Testis (tissue), 2 donors: ENCODE measurements around the gene C1orf141.

Source experiments
- POLR2A ChIP-seq: fragments of 450-650 bp; IDR thresholded peaks from one replicate; pipeline ENCODE4 v1.6.1; 2017; ENCODE audit warnings: antibody characterized with exemption, mild to moderate bottlenecking, moderate library complexity
- TF ChIP-seq, protein P1 (sequence below), 3 experiments: fragments of 450-650 bp in 2 of 3; fragments of 200-600 bp in 1 of 3; sonication (generic) in 1 of 3; IDR thresholded peaks; one replicate each; pipeline ENCODE4 v1.5.1; 2016 to 2019; ENCODE audit warnings: antibody characterized with exemption in 3 of 3, mild to moderate bottlenecking in 2 of 3, moderate library complexity in 1 of 3

DNA sequence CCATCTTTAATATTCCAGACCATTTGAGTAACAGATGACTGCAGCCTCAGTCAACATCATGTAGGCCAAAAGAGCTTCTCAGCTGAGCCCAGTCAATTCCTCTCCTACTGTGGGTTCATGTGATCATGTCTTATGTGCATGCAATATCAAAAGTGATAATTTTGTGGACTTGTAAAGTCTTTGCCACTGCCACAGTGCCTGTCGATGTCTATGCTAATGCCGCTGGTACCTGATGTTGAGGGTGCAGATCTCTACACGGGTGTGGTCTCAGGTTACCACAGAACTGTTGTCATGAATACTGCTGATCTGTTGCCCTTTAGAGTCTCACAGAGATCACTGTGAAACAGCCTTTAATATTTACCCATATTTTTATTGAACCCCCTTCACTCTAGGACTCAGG, 11.3 kb upstream of the C1orf141 start:
- TF ChIP-seq, protein P1, sequence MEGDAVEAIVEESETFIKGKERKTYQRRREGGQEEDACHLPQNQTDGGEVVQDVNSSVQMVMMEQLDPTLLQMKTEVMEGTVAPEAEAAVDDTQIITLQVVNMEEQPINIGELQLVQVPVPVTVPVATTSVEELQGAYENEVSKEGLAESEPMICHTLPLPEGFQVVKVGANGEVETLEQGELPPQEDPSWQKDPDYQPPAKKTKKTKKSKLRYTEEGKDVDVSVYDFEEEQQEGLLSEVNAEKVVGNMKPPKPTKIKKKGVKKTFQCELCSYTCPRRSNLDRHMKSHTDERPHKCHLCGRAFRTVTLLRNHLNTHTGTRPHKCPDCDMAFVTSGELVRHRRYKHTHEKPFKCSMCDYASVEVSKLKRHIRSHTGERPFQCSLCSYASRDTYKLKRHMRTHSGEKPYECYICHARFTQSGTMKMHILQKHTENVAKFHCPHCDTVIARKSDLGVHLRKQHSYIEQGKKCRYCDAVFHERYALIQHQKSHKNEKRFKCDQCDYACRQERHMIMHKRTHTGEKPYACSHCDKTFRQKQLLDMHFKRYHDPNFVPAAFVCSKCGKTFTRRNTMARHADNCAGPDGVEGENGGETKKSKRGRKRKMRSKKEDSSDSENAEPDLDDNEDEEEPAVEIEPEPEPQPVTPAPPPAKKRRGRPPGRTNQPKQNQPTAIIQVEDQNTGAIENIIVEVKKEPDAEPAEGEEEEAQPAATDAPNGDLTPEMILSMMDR (IDR thresholded peaks at IDR 0.05): no peak
- no peak for TF ChIP-seq POLR2A
